Stimulated activated CD8-positive, alpha-beta memory T cell treated with anti-CD3 and anti-CD28 coated beads, Interleukin-2, amount 100 ng/mL, for 1 hour (primary cell): ENCODE results near the gene DNAJB13.
"Not testable (repeated sequence)": the region's sequence is repeated elsewhere in the genome, so short reads cannot be mapped to it uniquely, and the experiment has no call there.

Experiments
- DNase-seq, 2 donors: peaks; one replicate each; pipeline ENCODE4 v3.0.0-alpha.2; 2020; ENCODE audit warnings: low read depth in 2 of 2

DNAJB13 gene

GRCh38 chr11:73950869-73951710, at the start of gene DNAJB13:
Gene DNAJB13 (plus strand): TSS chr11:73951026. CDS start chr11:73951070, 44 bp downstream.
- DNase-seq, result no peak

- DNase-seq, result no peak
Observed at GRCh38 chr11:73902303-73902702, 48.5 kb upstream of the DNAJB13 start.

- DNase-seq, result no peak
Observed at GRCh38 chr11:73907191-73907590, 43.6 kb upstream of the DNAJB13 start.

- DNase-seq, result no peak
Observed at GRCh38 chr11:73912026-73912425, 38.8 kb upstream of the DNAJB13 start.

GRCh38 chr11:73913472-73913871, 37.4 kb upstream of the DNAJB13 start:
- DNase-seq, result no peak

- DNase-seq, result no peak
Observed at GRCh38 chr11:73914284-73914683, 36.5 kb upstream of the DNAJB13 start.

- DNase-seq, result no peak
Observed at GRCh38 chr11:73916435-73916834, 34.4 kb upstream of the DNAJB13 start.

GRCh38 chr11:73921180-73921579, 29.6 kb upstream of the DNAJB13 start:
- DNase-seq, result no peak

- DNase-seq, result no peak
Observed at GRCh38 chr11:73929388-73929787, 21.4 kb upstream of the DNAJB13 start.

GRCh38 chr11:73931039-73931645, 19.7 kb upstream of the DNAJB13 start:
- DNase-seq, result no peak

- DNase-seq, result no peak
Observed at GRCh38 chr11:73931951-73932350, 18.9 kb upstream of the DNAJB13 start.

- DNase-seq, result no peak
Observed at GRCh38 chr11:73932781-73933180, 18.0 kb upstream of the DNAJB13 start.

- not testable (repeated sequence) for DNase-seq
Observed at GRCh38 chr11:73936047-73936446, 14.8 kb upstream of the DNAJB13 start.

- DNase-seq, result no peak
Observed at GRCh38 chr11:73939096-73939495, 11.7 kb upstream of the DNAJB13 start.

- no peak for DNase-seq
Observed at GRCh38 chr11:73940801-73941570, 9.8 kb upstream of the DNAJB13 start.

- no peak for DNase-seq
Observed at GRCh38 chr11:73942010-73942409, 8.8 kb upstream of the DNAJB13 start.

- DNase-seq, result no peak
Observed at GRCh38 chr11:73944085-73944484, 6.7 kb upstream of the DNAJB13 start.

GRCh38 chr11:73944901-73945300, 5.9 kb upstream of the DNAJB13 start:
- DNase-seq, result no peak

GRCh38 chr11:73945396-73945795, 5.4 kb upstream of the DNAJB13 start:
- no peak for DNase-seq

GRCh38 chr11:73946798-73947458, 3.9 kb upstream of the DNAJB13 start:
- DNase-seq, result no peak

GRCh38 chr11:73949246-73949645, 1.6 kb upstream of the DNAJB13 start:
- DNase-seq, result no peak

- no peak for DNase-seq
Observed at GRCh38 chr11:73949912-73950311, 914 bp upstream of the DNAJB13 start.
